GM21367 (cell line): ENCODE measurements around the gene TMEM129.

Experiments used
- ATAC-seq: cut with Tn5 transposase; IDR thresholded peaks from one replicate; pipeline ENCODE4 v1.9.1; 2021; ENCODE audit not compliant: unreplicated experiment

TMEM129 gene

DNA sequence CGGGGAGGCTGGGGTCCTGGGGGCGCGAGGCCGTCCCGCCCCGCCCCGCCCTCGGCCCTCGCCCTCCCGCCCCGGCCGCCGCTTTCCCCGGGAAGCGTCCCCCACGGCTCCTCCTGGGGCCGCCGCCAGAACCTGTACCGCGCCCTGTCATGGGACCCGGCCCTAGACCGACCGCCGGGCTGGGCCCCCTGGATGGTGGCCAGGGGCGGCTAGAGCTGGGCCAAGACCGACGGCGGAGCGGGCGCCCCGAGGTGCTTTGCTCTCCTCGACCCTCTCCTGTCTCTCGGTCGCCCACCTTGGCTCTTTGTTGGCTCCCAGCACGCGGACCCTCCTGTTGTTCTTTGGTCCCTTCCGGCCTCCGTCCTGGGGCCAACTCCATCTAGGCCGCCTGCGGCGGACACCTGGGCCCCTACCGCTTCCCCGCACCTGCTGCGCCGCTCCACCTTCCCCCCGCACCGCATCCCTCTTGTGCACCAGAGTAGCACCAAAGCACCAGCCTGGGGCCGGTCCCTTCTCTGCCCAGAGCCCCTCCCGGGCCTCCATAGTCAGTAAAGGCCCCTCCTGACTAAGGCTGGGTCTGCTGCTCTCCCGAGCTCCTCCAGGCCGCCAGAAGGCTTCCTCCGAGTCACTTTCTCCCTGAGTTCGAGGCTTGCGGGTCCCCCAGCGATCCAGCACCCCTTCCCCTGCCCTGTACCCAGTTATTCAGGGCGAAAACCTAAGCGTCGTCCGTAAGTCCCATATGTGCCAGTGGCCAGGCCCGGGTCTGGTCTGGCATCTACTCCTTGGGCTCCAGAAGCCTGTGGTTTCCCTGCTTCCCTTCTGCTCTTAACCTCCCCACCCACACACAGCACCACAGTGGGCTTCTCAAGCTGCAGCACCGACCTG, 785 bp upstream of the TMEM129 start:
- ATAC-seq: peak; percentile 1

DNA sequence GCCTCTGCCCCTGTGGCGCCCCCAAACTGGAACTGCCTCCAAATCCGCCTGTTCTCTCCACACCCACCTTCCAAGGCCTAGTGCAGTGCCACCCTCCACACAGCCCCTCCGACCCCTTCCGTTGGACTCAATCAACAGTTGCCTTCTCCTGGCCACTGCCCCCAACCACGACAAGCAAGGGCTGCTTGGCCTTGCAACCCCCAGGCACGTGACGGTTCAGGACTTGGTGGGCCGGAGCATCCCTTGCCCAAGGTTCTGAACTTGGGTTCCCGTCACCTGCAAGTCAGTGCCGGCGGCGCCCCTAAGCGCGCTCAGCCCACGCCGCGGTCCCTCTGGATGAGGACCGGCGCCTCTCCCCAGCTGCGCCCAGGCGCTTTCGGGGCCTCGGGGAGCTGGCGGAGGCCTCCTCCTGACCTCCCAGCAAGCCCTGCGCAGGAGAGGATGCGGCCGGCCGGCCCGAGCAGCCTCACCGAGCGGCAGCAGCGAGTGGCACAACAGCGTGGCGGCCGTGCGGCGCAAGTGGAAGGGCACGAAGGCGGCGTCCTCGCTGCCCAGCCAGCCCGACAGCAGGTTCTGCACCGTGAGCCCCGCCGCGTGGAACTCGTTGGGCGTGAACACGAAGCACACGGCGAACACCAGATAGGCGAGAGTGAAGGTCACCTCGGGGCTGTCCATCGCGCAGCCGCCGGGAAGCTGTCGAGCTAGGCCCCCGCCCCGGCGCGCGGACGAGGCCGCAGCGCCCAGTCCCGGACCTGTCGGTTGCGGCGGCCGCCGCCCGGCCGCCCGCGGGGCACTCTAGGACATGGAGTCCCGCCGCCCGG, 750 bp downstream of the TMEM129 start:
- peak; percentile 16 for ATAC-seq

DNA sequence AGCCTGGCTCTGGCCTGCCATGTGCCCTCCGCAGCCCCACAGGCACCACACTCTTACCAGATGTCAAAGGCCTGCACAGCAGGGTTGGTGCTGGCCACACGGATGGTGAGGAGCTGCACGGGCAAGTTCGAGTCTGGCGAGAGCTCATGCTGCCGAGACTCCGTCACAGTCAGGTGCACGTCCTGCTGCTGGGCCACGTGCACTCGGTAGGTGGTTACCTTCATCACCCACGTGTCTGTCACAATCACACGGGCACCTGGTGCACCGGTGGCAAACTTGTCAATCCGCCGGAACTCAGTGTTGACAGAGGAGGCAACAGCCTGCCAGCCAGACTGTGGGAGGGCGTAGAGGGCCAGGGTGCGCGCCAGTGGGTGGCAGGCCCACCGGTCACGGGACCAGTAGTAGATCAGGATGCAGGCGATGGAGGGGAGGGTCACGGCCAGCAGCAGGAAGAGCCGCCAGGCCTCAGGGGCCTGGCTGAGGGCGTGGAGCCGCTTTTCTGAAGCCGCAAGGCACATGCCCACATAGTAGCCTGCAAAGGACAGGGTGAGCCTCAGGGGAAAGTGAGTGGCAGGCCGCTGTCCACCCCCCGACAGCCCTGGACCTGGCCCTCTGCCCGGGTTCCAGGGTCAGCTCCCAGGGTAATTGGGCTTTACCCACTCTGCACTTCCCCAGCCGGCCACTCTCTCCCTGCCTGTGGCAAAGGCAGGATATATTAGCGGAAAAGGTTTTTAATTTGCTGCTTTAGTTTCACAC, 2.9 kb downstream of the TMEM129 start:
- ATAC-seq: no peak

DNA sequence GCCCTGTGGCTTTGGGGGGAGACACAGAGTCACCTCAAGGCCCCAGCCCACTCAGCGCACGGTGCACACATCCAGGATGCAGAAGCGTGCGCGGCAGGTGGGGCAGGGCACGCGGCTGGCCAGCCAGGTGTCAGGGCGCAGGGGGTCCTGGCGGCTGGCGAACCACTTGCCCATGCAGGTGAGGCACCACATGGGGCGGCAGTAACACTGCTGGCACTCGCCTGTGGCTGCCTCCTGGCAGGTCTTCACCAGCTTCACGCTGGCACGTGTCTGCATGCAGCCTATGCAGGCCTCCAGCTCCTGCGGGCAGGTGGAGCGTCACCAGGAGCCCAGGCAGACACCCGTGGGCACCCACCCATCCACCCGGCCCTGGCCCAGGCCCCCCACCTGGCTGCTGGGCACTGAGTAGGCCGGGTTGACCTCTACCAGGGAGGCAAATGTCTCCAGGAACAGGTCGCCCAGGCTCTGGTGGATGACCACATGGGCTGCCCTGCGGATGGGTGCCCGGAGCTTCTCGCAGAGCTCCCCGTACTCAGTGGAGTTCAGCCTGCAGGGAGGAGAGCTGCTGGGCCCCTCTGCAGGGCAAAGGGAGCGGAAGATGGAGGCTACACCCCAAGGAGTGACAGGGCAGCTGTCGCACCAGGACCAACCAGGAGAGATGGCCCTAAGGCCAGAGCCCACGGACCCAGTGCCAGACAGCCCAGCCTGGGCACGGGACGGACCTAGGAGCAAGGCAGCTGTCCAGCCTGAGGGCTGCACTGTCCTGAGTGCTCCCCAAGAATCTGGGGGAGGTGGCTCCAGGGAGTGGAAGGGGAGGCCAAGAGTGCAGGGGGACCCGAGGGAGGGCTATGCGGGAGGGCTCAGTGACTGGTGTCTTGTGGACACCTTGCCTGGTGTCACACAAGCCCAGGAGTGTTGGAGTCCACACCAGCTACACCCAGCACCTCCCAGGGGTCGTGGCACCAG, 3.7 kb downstream of the TMEM129 start:
- no peak for ATAC-seq

DNA sequence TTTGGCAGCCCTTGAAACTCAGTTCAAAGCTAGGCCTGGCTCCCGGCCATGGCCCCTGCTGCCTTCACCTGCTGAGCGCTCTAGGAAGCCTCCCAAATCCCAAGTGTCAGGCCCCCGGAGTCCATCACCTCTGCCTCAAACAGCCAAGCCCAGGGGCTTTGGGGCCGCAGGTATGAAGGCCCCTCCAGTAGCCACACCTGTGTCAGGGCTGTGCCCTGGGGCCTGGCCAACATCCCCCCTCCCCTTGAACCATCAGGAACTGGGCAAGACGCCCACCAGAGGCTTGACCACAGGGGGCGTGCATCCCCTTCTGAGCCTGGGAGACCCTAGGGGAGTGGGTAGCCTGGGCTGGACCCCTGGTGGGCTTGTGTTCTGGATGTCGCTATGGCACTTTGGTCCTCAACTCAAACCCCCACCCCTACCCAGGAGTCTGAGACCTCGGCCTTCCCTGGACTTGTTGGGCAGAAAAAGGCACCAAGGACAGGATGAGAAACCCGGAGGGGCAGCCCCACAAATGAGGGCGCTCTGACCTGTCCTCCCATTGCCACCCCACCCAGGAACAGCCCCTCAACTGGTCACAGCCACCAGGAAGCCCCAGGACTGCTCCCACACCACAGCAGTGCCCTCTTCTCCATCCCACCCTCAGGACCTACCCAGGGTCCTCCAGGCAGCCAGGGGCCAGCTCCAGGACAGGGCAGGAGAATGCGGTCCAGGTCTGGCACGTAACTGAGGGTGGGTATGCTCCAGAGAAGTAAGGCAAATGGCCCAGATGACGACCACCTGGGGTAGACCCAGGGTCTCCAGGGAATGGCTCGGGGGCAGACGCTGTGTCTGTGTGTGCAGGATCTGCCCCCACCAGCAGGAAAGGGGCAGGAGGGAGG, 4.8 kb downstream of the TMEM129 start:
- ATAC-seq: no peak

DNA sequence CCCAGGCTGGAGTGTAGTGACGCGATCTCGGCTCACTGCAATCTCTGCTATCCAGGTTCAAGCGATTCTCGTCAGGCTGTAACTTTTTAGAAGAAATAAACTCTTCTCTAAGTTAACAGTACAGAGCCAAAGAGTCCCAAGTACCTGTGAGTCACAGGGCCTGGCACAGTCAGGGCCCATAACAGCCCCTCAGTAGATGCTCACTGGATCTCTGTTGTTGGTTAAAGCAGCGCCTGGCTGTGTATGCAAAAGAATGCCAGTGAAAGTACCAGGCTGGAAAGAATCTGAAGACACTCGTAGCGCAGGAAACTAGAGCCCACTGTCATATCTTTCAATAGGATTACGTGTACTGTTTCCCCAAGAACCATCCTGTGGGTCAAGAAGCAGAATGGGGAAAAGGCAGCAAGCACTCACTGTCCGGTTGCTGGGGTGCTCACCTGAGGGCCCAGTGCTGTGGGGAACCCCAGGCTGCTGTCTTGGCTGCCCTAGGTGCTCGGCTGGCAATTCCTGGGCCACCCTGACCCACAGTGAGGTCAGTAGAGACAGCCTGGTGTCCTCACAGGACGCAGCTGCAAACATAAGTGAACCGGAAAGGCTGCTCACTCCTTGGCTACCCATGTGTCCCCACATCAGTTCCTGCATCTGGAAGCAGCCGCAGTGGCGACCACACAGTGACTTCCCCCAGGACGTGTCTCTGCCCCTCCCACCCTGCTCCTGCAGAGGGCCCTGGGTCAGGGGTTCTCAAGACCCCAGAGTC, 5.9 kb downstream of the TMEM129 start:
- no peak for ATAC-seq

DNA sequence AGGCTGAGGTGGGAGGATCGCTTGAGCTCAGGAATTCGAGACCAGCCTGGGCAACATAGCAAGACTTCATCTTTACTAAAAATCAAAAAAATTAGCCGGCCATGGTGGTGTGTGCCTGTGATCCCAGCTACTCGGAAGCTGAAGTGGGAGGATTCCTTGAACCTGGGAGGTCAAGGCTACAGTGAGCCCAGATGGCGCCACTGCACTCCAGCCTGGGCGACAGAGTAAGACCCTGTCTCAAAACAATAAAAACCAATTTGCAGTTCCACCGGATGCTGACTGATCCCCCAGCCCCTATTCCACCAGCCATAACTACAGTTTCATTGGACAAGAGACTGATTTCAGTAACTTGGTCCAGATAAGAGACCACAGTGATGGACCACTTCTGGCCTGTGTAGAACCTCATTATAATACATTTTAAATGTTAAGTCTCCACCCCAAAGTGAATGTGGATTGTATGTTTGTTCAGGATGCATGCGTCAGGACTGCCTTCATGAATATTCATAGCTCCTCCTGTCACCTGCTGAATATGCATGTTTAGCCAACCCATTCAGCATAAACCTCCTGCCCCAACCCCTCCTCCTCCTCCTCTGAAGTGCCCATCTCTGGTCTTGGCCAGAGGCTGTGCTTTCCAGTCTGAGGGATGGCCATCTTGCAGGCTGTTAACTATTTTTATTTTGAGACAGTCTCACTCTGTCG, 6.7 kb downstream of the TMEM129 start:
- no peak for ATAC-seq

DNA sequence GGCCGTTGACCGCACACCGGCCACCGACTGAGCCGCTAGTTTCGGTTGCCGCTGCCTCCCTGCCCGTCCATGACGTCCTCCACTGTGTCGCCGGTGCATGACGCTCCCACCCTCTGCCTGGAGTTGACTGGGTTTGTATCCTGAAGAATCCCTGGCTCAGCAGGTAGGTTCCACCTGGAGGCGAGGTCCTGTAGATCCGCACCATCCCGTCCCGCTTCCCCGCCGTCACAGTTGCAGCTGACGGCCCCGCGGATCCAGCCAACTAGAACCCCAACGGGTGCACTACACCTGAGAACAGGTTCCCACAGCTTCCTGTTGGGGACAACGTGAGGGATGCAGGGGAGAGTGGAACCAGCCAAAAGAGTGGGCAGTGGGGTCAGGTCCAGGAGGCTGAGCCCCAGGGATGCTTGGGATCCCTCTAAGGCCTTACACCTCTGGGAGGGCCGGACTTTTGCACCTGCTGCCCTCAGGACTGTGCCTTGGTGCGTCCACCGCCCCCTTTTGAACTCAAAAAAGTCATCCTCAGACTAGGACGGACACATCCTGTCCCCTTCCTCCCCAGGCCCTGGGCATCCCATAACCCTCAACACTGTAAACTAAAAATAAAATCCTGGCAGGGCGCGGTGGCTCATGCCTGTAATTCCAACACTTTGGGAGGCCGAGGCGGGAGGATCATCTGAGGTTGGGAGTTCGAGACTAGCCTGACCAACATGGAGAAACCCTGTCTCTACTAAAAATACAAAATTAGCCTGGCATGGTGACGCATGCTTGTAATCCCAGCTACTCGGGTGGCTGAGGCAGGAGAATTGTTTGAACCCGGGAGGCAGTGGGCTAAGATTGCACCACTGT, 7.9 kb downstream of the TMEM129 start:
- ATAC-seq: peak; percentile 0

DNA sequence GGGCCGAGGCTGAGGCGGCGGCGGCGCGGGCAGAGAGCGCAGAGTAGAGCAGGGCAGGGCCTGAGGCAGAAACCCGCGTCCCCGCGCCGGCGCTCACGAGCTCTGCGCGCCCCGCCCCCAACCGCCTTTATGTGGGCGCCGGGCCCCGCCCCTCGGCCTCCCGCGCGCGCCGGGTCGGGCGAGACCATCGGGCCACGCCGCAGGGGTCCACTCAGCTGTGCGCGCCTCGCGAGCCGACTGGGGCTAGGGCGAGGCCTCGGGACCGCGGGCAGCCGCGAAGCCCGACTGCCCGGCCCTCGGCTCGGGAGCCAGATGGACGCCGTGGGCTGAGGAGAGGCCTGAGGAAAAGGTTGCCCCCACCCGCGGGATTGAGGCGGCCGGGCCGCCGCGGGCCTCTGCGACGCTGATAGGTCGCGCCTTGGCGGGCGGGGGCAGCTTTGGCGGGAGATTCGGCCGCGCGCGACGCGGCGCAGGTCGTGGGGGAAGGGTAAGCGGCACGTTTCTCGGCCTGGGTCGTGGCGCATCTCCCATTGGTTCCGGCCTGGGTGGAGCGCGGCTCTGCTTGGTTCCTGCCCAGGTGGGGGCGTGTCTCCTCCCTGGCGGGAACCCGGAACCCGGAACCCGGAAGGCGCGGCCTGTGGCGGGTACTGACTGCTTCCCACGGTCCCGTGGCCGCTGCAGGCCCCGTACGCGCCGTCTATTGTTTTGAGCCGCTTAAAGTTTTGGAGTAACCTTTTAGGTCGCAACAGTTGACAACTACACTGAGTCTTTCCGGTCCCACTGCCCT, 8.7 kb downstream of the TMEM129 start, which contains the start of gene SLBP:
Gene SLBP, minus strand, starts transcription at position 104 of the 787 bp plus-strand sequence. CDS start 131 bp downstream, outside the sequence.
- peak; percentile 63 for ATAC-seq

DNA sequence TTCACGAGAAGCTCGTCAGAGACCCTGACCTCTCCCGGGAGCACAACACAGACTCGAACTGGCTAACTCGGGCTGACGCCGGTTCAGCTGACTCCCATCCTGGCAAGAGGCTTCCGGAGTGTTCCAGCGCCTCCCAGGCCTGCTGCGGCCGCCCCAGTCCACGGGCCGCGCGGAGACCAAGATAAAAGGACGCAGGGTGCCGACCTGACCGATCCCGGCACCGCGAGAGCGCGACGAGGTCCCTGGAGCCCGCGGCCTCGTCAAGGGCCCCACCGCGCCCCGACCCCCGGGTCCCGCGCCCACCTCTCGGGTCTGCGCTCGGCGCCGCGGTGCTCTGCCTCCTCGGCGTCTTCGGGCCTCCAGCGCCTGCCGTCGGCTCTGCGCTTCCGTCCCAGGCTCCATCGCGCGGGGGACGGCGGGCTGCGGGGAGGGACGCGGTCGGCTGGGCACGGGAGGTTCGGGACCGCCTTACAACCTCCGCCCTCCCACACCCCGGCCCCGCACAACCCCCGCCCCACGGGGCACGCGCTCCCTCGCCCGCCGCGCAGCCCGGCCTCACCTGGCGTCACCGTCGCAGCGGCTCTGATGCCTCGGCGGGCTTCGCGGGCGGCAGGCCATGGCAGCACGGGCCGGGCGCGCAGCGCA, 9.4 kb downstream of the TMEM129 start:
- ATAC-seq: peak; percentile 6

DNA sequence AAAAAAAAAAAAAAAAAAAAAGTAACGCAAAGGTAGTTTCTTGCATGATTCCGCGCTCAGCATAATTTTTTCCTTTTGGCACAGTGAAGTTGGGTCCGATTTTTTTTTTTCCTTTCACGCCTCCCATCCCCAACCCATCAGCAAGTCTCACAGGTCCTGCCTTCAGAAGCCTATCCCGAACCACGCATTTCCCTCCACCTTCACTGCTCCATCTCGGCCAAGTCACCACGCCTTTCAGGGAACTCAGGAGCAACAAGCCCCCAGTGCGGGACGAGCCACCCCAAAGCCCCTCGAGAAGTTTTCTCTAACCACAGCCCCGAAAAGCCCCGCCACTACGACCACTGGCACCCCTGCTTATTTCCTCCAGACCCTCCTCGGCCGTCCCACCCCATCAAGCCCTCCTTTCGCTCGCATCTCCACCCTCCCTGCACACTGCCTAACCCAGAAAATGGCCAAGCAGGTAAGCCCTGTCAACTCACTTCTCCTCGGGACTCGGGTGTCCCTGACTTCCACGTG, 10.0 kb downstream of the TMEM129 start:
- no peak for ATAC-seq

DNA sequence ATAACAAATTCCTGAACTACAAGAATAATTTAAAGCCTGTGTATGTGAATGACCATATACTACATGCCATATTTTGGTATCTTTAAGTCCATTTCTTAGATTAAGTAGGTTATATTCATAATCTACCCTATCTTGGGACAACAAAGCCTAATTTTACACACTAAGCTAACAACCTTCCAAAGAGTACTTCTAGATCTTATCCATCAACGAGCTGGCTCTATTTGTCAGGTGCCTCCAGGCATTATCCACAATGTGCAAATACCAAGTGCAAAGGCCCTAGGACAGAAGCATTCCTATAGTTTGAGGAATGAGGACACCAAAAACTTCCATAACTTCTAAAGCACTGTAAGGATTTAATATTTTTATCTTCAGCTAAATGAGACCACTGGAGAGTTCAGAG, 12.5 kb downstream of the TMEM129 start:
- ATAC-seq: no peak

DNA sequence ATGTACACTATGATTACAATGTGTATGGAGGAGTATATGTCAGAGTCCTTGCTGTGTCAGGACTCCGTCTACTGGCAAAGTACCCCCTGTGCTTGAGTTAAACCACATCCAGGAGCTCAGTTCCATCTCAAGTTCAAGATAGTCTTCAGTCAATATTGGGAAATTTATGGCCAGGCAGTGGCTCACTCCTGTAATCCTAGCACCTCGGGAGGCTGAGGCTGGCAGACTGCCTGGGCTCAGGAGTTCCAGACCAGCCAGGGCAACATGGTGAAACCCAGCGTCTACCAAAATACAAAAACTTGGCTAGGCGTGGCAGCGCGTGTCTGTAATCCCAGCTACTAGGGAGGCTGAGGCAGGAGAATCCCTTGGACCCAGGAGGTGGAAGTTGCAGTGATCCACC, 14.8 kb downstream of the TMEM129 start:
- no peak for ATAC-seq

DNA sequence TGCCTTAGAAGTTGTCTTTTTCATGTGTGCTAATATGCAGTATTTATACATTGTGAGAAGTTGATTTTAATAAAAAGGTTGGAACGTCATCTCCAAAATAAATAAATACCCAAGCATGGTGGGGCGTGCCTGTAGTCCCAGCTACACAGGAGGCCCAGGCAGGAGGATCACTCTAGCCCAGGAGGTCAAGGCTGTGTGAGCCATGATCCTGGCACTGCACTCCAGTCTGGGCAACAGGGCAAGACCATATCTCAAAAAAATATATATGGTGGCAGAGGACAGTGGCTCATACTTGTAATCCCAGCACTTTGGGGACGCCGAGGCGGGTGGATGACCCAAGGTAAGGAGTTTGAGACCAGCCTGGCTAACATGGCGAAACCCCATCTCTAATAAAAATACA, 15.4 kb downstream of the TMEM129 start:
- no peak for ATAC-seq

DNA sequence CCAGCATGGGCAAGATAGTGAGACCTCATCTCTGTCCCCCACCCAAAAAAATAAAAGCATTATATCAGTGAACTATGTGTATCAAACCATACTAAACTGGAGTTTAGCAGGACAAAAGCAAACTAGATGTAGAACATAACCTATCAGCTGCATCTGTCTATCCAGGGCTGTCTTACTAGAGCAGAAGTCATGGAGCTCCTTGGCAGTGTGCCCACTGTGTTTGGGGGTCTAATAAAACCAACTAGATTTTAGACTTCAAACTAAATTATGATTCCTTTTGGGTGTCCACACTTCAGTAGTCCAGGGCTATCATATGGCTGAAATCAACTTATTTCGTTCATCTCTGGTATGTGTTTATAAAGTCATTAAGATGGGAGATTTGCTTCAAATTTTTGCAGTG, 17.3 kb downstream of the TMEM129 start:
- ATAC-seq: no peak
